Measurements from ENCODE around the gene RFX4.

- TF ChIP-seq POLR2A (IDR thresholded peaks at IDR 0.05; ENCODE audit: low read length) (no peak), GATA1 (IDR thresholded peaks at IDR 0.05; ENCODE audit: low read depth, low read length) (no peak)
These were observed 157.2 kb downstream of the RFX4 start for GRCh38 chr12:106739815-106740530.

Data from erythroblast (primary cell).